ENCODE results near the gene PKD2L2.

Gene PKD2L2

DNA sequence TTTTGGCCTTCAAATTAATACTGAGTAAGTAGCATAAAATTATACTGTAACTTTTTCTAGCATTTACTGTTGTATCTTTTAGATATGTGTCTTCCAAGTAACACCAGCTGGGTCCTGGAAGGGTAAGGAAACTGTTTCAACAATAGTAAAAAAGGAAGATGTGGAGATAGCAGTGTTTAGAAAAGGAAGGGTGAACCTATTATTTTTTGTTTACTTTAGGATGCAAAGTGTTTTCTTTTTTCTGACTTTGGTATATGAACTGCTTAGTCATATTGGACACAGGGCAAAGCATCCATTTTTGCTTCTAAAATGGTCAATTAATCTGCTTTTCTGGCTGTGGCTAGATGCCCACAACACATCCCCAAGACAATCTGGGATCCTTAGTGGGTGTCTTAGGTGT, 5.3 kb downstream of the PKD2L2 start:
- no peak overlapping the region for H3K4me3 ChIP-seq
- no peak for TF ChIP-seq CTCF (IDR thresholded peaks at IDR 0.05)
- no peaks in the 10 kb centered on the region for H3K36me3 ChIP-seq
- no peaks in the 10 kb centered on the region for H3K27me3 ChIP-seq
- H3K4me1 ChIP-seq: peaks cover 0 to 1% (median under 1%) of the 10 kb centered on the region in 4 donors
- no peak overlapping the region for H3K27ac ChIP-seq
- no peaks in the 10 kb centered on the region for H3K9me3 ChIP-seq
- intact Hi-C loops (cut with DNase I; ENCODE audit: low total_unique reads): no loop called here
- no peak for DNase-seq

DNA sequence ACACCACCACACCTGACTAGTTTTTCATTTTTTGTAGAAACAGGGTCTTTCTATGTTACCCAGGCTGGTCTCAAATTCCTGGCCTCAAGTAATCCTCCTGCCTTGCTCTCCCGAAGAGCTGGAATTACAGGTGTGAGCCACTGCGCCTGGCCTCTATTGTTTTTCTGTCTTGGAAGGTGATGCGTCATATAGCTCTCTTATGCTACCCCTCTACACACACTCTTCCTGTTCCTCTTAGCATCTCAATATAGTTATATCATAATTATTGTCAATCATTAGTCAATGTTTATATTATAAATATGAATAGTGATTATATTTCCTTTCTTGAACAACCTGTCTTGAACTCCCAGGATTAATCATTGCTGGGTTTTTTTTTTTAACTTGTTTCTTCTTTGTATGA, 7.3 kb downstream of the PKD2L2 start:
- intact Hi-C loops (cut with DNase I; ENCODE audit: low total_unique reads): no loop called here
- Histone ChIP-seq H3K27ac (no peak overlapping the region), H3K9me3 (no peaks in the 10 kb centered on the region), H3K27me3 (no peaks in the 10 kb centered on the region), H3K4me3 (no peak overlapping the region), H3K36me3 (no peaks in the 10 kb centered on the region), H3K4me1 (no peaks in the 10 kb centered on the region)
- no peak for DNase-seq
- no peak for TF ChIP-seq CTCF (IDR thresholded peaks at IDR 0.05)

- no peak for TF ChIP-seq CTCF (IDR thresholded peaks at IDR 0.05)
- Histone ChIP-seq H3K36me3 (no peaks in the 10 kb centered on the region), H3K9me3 (no peaks in the 10 kb centered on the region), H3K4me3 (no peak overlapping the region), H3K27me3 (no peaks in the 10 kb centered on the region), H3K27ac (no peak overlapping the region), H3K4me1 (no peaks in the 10 kb centered on the region)
- no peak for DNase-seq
- intact Hi-C loops (cut with DNase I; ENCODE audit: low total_unique reads): no loop called here
These were observed 10.2 kb downstream of the PKD2L2 start for GRCh38 chr5:137899493-137899892.

DNA sequence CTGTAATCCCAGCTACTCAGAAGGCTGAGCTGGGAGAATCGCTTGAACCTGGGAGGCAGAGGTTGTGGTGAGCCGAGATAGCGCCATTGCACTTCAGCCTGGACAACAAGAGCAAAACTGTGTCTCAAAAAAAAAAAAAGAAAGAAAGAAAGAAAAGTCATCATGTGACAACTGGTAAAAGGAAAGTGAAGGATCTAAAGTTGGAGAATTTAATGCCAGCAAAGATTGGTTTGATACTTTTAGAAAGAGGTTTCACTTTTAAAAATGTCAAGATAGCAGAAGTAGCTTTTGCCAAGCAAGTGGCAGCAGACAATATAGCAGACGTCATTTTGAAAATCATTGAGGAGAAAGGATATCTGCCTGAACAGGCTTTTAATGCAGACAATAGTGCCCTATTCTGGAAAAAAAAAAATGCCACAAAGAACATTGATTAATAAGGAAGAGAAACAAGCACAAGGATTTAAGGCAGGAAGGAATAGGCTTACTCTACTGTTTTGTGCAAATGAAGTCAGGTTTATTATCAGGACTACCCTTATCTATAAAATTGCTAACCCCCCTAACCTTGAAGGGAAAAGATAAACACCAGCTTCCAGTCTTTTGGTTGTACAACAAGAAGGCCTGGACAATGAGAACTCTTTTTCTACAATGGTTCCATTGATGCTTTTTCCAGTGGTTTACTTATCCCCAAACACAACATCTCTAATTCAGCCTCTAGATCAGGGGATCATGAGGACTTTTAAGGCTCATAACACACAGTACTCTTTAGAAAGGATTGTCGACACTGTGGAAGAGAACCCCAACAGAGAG, 12.0 kb downstream of the PKD2L2 start:
- H3K36me3 ChIP-seq: no peaks in the 10 kb centered on the region
- no peaks in the 10 kb centered on the region for H3K4me1 ChIP-seq
- TF ChIP-seq CTCF (IDR thresholded peaks at IDR 0.05): no peak
- no peak for DNase-seq
- H3K27me3 ChIP-seq: no peaks in the 10 kb centered on the region
- no peaks in the 10 kb centered on the region for H3K9me3 ChIP-seq
- H3K4me3 ChIP-seq: no peak overlapping the region
- no peak overlapping the region for H3K27ac ChIP-seq
- intact Hi-C loops (cut with DNase I; ENCODE audit: low total_unique reads): no loop called here

- Histone ChIP-seq H3K9me3 (no peaks in the 10 kb centered on the region), H3K4me3 (no peak overlapping the region), H3K36me3 (no peaks in the 10 kb centered on the region), H3K27ac (no peak overlapping the region), H3K4me1 (no peaks in the 10 kb centered on the region), H3K27me3 (no peaks in the 10 kb centered on the region)
- TF ChIP-seq CTCF (IDR thresholded peaks at IDR 0.05): no peak
- intact Hi-C loops (cut with DNase I; ENCODE audit: low total_unique reads): no loop called here
- no peak for DNase-seq
These were observed 13.3 kb downstream of the PKD2L2 start for GRCh38 chr5:137902408-137903133.

Data from tibial artery (tissue), 4 donors.